GM12878 (cell line): ENCODE results near the gene NCKAP5L. TPM values are rescaled to one million over a fixed set of nuclear protein-coding genes. Genes with fewer than 3 reads are reported as not detected.

Source experiments
- ATF7 ChIP-seq: fragments of 450-650 bp; IDR thresholded peaks from 2 replicates; pipeline ENCODE4 v1.6.1; 2016; ENCODE audit warnings: low read depth, mild to moderate bottlenecking
- BCL11A ChIP-seq: IDR thresholded peaks from 2 replicates; pipeline ENCODE4 v1.6.1; 2011; ENCODE audit warnings: low read depth, low read length
- BHLHE40 ChIP-seq, 2 experiments: fragments of 450-650 bp in 1 of 2; IDR thresholded peaks; 2 replicates each; pipeline ENCODE4 v1.6.1; 2011 to 2017; ENCODE audit warnings: low read depth in 2 of 2, borderline replicate concordance in 1 of 2, improper control_type of control experiment in 1 of 2, low read length in 1 of 2, mild to moderate bottlenecking in 1 of 2
- CBFB ChIP-seq: IDR thresholded peaks from 2 replicates; pipeline ENCODE4 v1.6.1; 2016; ENCODE audit warnings: antibody characterized with exemption, low read depth
- CBX3 ChIP-seq: fragments of 200-600 bp; sonication (generic); IDR thresholded peaks from 2 replicates; pipeline ENCODE4 v1.6.1; 2016; ENCODE audit warnings: low read depth, borderline replicate concordance
- CEBPB ChIP-seq, 2 experiments: fragments of 150-350 bp in 1 of 2; IDR thresholded peaks; 2 replicates each; pipeline ENCODE4 v1.6.1; 2012 to 2014; ENCODE audit warnings: low read depth in 2 of 2, low read length in 2 of 2, borderline replicate concordance in 1 of 2, inconsistent platforms in 1 of 2
- CREM ChIP-seq: IDR thresholded peaks from 2 replicates; pipeline ENCODE4 v1.6.1; 2014; ENCODE audit warnings: antibody characterized with exemption, low read depth
- DPF2 ChIP-seq: fragments of 450-650 bp; IDR thresholded peaks from 2 replicates; pipeline ENCODE4 v1.6.1; 2017; ENCODE audit warnings: mild to moderate bottlenecking
- E4F1 ChIP-seq: fragments of 450-650 bp; IDR thresholded peaks from 2 replicates; pipeline ENCODE4 v1.6.1; 2018; ENCODE audit warnings: borderline replicate concordance, mild to moderate bottlenecking; ENCODE audit not compliant: partially characterized antibody
- EP300 ChIP-seq, 2 experiments: fragments of 150-350 bp in 1 of 2; IDR thresholded peaks; 2 replicates each; pipeline ENCODE4 v1.6.1; 2011 to 2012; ENCODE audit warnings: low read depth in 2 of 2, low read length in 2 of 2, borderline replicate concordance in 1 of 2, improper control_type of control experiment in 1 of 2, inconsistent platforms in 1 of 2; ENCODE audit not compliant: control insufficient read depth in 1 of 2
- GATAD2B ChIP-seq: fragments of 450-650 bp; conservative IDR thresholded peaks from 2 replicates; pipeline ENCODE4 v1.6.1; 2017; ENCODE audit warnings: low read depth, mild to moderate bottlenecking, moderate library complexity
- HDAC2 ChIP-seq: fragments of 200-600 bp; sonication (generic); IDR thresholded peaks from 2 replicates; pipeline ENCODE4 v1.6.1; 2017
- HDGF ChIP-seq: fragments of 450-650 bp; IDR thresholded peaks from 2 replicates; pipeline ENCODE4 v1.6.1; 2016; ENCODE audit warnings: antibody characterized with exemption
- IKZF1 ChIP-seq: fragments of 450-650 bp; conservative IDR thresholded peaks from 2 replicates; pipeline ENCODE4 v1.6.1; 2017; ENCODE audit warnings: antibody characterized with exemption, mild to moderate bottlenecking
- MXI1 ChIP-seq: fragments of 150-350 bp; IDR thresholded peaks from 2 replicates; pipeline ENCODE4 v1.6.1; 2011; ENCODE audit warnings: low read depth, mild to moderate bottlenecking, inconsistent platforms, low read length, improper control_type of control experiment
- NFYB ChIP-seq: IDR thresholded peaks from 2 replicates; pipeline ENCODE4 v1.6.1; 2011; ENCODE audit warnings: low read depth, mild to moderate bottlenecking, low read length, improper control_type of control experiment, moderate library complexity; ENCODE audit not compliant: insufficient read depth
- PAX5 ChIP-seq: IDR thresholded peaks from 2 replicates; pipeline ENCODE4 v1.6.1; 2011; ENCODE audit warnings: low read depth, low read length, borderline replicate concordance
- POLR2AphosphoS2 ChIP-seq: IDR thresholded peaks from 2 replicates; pipeline ENCODE4 v1.6.1; 2011; ENCODE audit warnings: low read depth, mild to moderate bottlenecking, low read length, improper control_type of control experiment, moderate library complexity
- RFX5 ChIP-seq: IDR thresholded peaks from 2 replicates; pipeline ENCODE4 v1.6.1; 2011; ENCODE audit warnings: low read depth, low read length, improper control_type of control experiment
- RUNX3 ChIP-seq: IDR thresholded peaks from 2 replicates; pipeline ENCODE4 v1.6.1; 2012; ENCODE audit warnings: low read length, inconsistent platforms
- SIX5 ChIP-seq: IDR thresholded peaks from 2 replicates; pipeline ENCODE4 v1.6.1; 2011; ENCODE audit warnings: mild to moderate bottlenecking, low read depth, low read length, moderate library complexity; ENCODE audit not compliant: severe bottlenecking
- SREBF2 ChIP-seq: IDR thresholded peaks from 2 replicates; pipeline ENCODE4 v1.6.1; 2012; ENCODE audit warnings: mild to moderate bottlenecking, low read length
- TCF12 ChIP-seq: IDR thresholded peaks from 2 replicates; pipeline ENCODE4 v1.6.1; 2011; ENCODE audit warnings: low read depth, mild to moderate bottlenecking, low read length
- TCF3 ChIP-seq: IDR thresholded peaks from 2 replicates; pipeline ENCODE4 v1.6.1; 2012; ENCODE audit warnings: low read depth, mild to moderate bottlenecking, low read length, borderline replicate concordance; ENCODE audit not compliant: insufficient read depth
- polyA plus RNA-seq, 11 experiments: library from polyadenylated mRNA; depleted of rRNA in 4 of 11; unstranded in 6 of 11; stranded (reverse) in 5 of 11; fragments of >200 nt; fragmentation: Nextera tagmentation in 4 of 11; fragmentation: Illumina TruSeq in 1 of 11; extraction: Ambion mirVana in 4 of 11; extraction: Trizol in 1 of 11; gene quantifications; 1 replicate in 1 of 11; 2 replicates in 10 of 11; pipeline versions ENCODE4 v1.2.1 to v1.2.3, GENCODE V29; 2011 to 2016; ENCODE audit warnings: inconsistent platforms in 2 of 11, missing spikeins in 2 of 11, low read depth in 1 of 11
- total RNA-seq, 4 experiments: library from RNA; depleted of rRNA in 3 of 4; stranded (reverse); fragments of >200 nt in 3 of 4; fragmentation: Illumina TruSeq in 1 of 4; extraction: Trizol in 1 of 4; gene quantifications; 2 replicates each; pipeline versions ENCODE4 v1.2.1 to v1.2.3, GENCODE V29; 2013 to 2021
- TF ChIP-seq, protein P1 (sequence below): fragments of 450-650 bp; IDR thresholded peaks from 2 replicates; pipeline ENCODE4 v1.6.1; 2017; ENCODE audit warnings: mild to moderate bottlenecking
- TF ChIP-seq, protein P2 (sequence below): IDR thresholded peaks from 2 replicates; pipeline ENCODE4 v1.6.1; 2011; ENCODE audit warnings: low read depth, low read length, improper control_type of control experiment, borderline replicate concordance

Gene NCKAP5L
- total and polyA plus RNA-seq, 10 of the 15 experiments (the other 5 are each of a cell fraction or from before 2014, with no cell fraction given) = 0.03 to 15.8 (median 4.4) TPM

GRCh38 chr12:49741882-49742620 lies 86.2 kb downstream of the NCKAP5L start (continued):
- TF ChIP-seq, protein P1, sequence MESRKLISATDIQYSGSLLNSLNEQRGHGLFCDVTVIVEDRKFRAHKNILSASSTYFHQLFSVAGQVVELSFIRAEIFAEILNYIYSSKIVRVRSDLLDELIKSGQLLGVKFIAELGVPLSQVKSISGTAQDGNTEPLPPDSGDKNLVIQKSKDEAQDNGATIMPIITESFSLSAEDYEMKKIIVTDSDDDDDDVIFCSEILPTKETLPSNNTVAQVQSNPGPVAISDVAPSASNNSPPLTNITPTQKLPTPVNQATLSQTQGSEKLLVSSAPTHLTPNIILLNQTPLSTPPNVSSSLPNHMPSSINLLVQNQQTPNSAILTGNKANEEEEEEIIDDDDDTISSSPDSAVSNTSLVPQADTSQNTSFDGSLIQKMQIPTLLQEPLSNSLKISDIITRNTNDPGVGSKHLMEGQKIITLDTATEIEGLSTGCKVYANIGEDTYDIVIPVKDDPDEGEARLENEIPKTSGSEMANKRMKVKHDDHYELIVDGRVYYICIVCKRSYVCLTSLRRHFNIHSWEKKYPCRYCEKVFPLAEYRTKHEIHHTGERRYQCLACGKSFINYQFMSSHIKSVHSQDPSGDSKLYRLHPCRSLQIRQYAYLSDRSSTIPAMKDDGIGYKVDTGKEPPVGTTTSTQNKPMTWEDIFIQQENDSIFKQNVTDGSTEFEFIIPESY = no peak
- peak; percentile 77 for TF ChIP-seq NFYB
- peak; percentile 31; the same call in 1 of the 2 replicates for TF ChIP-seq HDGF
- 0 out of 2 replicates have a peak, but pooled peaks have one; percentile 59 for TF ChIP-seq RFX5
- TF ChIP-seq MXI1 = peak; percentile 75
- peak; percentile 77 for TF ChIP-seq ATF7
- no peak for TF ChIP-seq E4F1
- TF ChIP-seq SIX5 = peak; percentile 15
- TF ChIP-seq BHLHE40 (IDR thresholded peaks at IDR 0.05; ENCODE audit: borderline replicate concordance in 1 of 2, low read depth in 2 of 2, low read length in 1 of 2) = peak; percentile 14 to 44; a peak in 1 of 4 replicates
- 0 out of 2 replicates have a peak, but pooled peaks have one; percentile 16 for TF ChIP-seq IKZF1
- no peak for TF ChIP-seq HDAC2
- no peak for TF ChIP-seq CEBPB (IDR thresholded peaks at IDR 0.05; ENCODE audit: borderline replicate concordance in 1 of 2, low read depth in 2 of 2, low read length in 2 of 2)
- TF ChIP-seq GATAD2B = 0 out of 2 replicates have a peak, but pooled peaks have one; percentile 32
- 0 out of 2 replicates have a peak, but pooled peaks have one; percentile 38 for TF ChIP-seq DPF2
- TF ChIP-seq, protein P2, sequence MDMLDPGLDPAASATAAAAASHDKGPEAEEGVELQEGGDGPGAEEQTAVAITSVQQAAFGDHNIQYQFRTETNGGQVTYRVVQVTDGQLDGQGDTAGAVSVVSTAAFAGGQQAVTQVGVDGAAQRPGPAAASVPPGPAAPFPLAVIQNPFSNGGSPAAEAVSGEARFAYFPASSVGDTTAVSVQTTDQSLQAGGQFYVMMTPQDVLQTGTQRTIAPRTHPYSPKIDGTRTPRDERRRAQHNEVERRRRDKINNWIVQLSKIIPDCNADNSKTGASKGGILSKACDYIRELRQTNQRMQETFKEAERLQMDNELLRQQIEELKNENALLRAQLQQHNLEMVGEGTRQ = peak; percentile 28; the same call in 1 of the 2 replicates
- TF ChIP-seq TCF12 = no peak
- peak; percentile 66 for TF ChIP-seq RUNX3
- TF ChIP-seq POLR2AphosphoS2 = 0 out of 2 replicates have a peak, but pooled peaks have one; percentile 73
- TF ChIP-seq SREBF2 = no peak
- no peak for TF ChIP-seq TCF3
- TF ChIP-seq CBFB = no peak
- 0 out of 2 replicates have a peak, but pooled peaks have one; percentile 19 for TF ChIP-seq BCL11A
- peak; percentile 62; the same call in 1 of the 2 replicates for TF ChIP-seq CREM
- TF ChIP-seq PAX5 = 0 out of 2 replicates have a peak, but pooled peaks have one; percentile 21
- peak in 1 of 2 experiments; percentile 11; a peak in 1 of 4 replicates for TF ChIP-seq EP300 (IDR thresholded peaks at IDR 0.05; ENCODE audit: borderline replicate concordance in 1 of 2, control insufficient read depth in 1 of 2, low read depth in 2 of 2, low read length in 2 of 2)
- no peak for TF ChIP-seq CBX3
